Endothelial cell of umbilical vein (primary cell): ENCODE measurements around the gene BTK. TPM values are rescaled to one million over a fixed set of nuclear protein-coding genes. Genes with fewer than 3 reads are reported as not detected.

Experiments
- BruUV-seq: library from RNA; stranded (reverse); fragments of 400-500 nt; replicated peaks from 2 replicates; lab custom pipeline; 2021; lab: Mats Ljungman, UMichigan
- CTCF ChIA-PET: fragments of 300-600, 350-600 bp; sonication (Branson Sonifier 250); formaldehyde crosslinking; loops from one replicate; lab custom pipeline; 2021; ENCODE audit warnings: antibody characterized with exemption, inconsistent platforms; lab: Charles Lee
- POLR2A ChIA-PET: fragments of 300-600, 350-600 bp; sonication (Branson Sonifier 250); formaldehyde crosslinking; loops from one replicate; lab custom pipeline; 2021; ENCODE audit warnings: antibody characterized with exemption, inconsistent platforms; lab: Charles Lee
- DNase-seq: peaks from one replicate; pipeline ENCODE4 v3.0.0-alpha.2; 2011; ENCODE audit warnings: low read depth, low spot score
- FAIRE-seq: peaks from 2 replicates; lab custom pipeline; 2011; peaks lifted over from hg19 to GRCh38; lab: Jason Lieb, UNC
- H2AFZ ChIP-seq: 2 replicates; pipeline ENCODE4 v1.6.0; 2012; ENCODE audit warnings: low read depth, low read length, control low read depth, inconsistent platforms
- H3K27ac ChIP-seq: 2 replicates; pipeline ENCODE4 v1.5.1; 2011; ENCODE audit warnings: low read depth, mild to moderate bottlenecking, control low read depth, low read length, moderate library complexity; ENCODE audit not compliant: insufficient read depth
- H3K27me3 ChIP-seq, 2 experiments: 2 replicates each; pipeline versions ENCODE4 v1.6.0 to v1.6.1; 2011; ENCODE audit warnings: low read length in 2 of 2, mixed read lengths in 1 of 2; ENCODE audit not compliant: control insufficient read depth in 2 of 2, insufficient read depth in 2 of 2
- H3K36me3 ChIP-seq, 2 experiments: 2 replicates in 1 of 2; 3 replicates in 1 of 2; pipeline ENCODE4 v1.5.1; 2011; ENCODE audit warnings: low read length in 2 of 2, mild to moderate bottlenecking in 1 of 2, moderate library complexity in 1 of 2; ENCODE audit not compliant: control insufficient read depth in 2 of 2, insufficient read depth in 2 of 2; ENCODE audit errors: extremely low read depth in 1 of 2
- H3K4me1 ChIP-seq: 3 replicates; pipeline ENCODE4 v1.5.1; 2011; ENCODE audit warnings: mild to moderate bottlenecking, low read length; ENCODE audit not compliant: control insufficient read depth, insufficient read depth; ENCODE audit errors: extremely low read depth
- H3K4me2 ChIP-seq: 2 replicates; pipeline ENCODE4 v1.6.1; 2011; ENCODE audit warnings: low read length, control low read depth, mixed read lengths; ENCODE audit not compliant: insufficient read depth
- H3K4me3 ChIP-seq, 3 experiments: fragments of 200-600 bp in 1 of 3; sonication (generic), shearing (Covaris generic) in 1 of 3; replicated peaks in 1 of 3; 2 replicates each; pipeline ENCODE4 v1.5.1; 2011 to 2016; ENCODE audit warnings: control low read depth in 3 of 3, low read length in 3 of 3, mild to moderate bottlenecking in 2 of 3, inconsistent platforms in 1 of 3, low read depth in 1 of 3, moderate library complexity in 1 of 3; ENCODE audit not compliant: insufficient read depth in 1 of 3
- H3K79me2 ChIP-seq: 2 replicates; pipeline ENCODE4 v1.6.0; 2012; ENCODE audit warnings: low read length, inconsistent platforms; ENCODE audit not compliant: control insufficient read depth, insufficient read depth
- H3K9ac ChIP-seq: replicated peaks from 2 replicates; pipeline ENCODE3; 2011; ENCODE audit warnings: low read length, control low read depth; ENCODE audit not compliant: insufficient read depth; ENCODE audit errors: extremely low read depth
- H3K9me1 ChIP-seq: replicated peaks from 3 replicates; pipeline ENCODE4 v1.6.0; 2011; ENCODE audit warnings: mild to moderate bottlenecking, low read length; ENCODE audit not compliant: control insufficient read depth, insufficient read depth; ENCODE audit errors: extremely low read depth
- H3K9me3 ChIP-seq: replicated peaks from 2 replicates; pipeline ENCODE4 v1.5.1; 2012; ENCODE audit warnings: low read length, inconsistent platforms; ENCODE audit not compliant: control insufficient read depth, insufficient read depth
- H4K20me1 ChIP-seq: replicated peaks from 2 replicates; pipeline ENCODE3; 2011; ENCODE audit warnings: mild to moderate bottlenecking, low read length; ENCODE audit not compliant: control insufficient read depth, insufficient read depth; ENCODE audit errors: extremely low read depth
- CTCF ChIP-seq, 2 donors: IDR thresholded peaks; 1 replicate in 1 of 2; 2 replicates in 1 of 2; pipeline ENCODE4 v1.5.1; 2011; ENCODE audit warnings: low read length in 2 of 2, mild to moderate bottlenecking in 2 of 2, moderate library complexity in 2 of 2, control low read depth in 1 of 2, inconsistent platforms in 1 of 2, low read depth in 1 of 2; ENCODE audit not compliant: insufficient read depth in 1 of 2; ENCODE audit errors: extremely low read depth in 1 of 2
- EZH2 ChIP-seq: IDR thresholded peaks from 2 replicates; pipeline ENCODE4 v1.6.1; 2012; ENCODE audit warnings: borderline replicate concordance, low read depth, mild to moderate bottlenecking, moderate library complexity, low read length, inconsistent platforms; ENCODE audit not compliant: severe bottlenecking
- GATA2 ChIP-seq: IDR thresholded peaks from 2 replicates; pipeline ENCODE4 v1.7.0; 2011; ENCODE audit warnings: low read depth, mild to moderate bottlenecking, moderate library complexity, mixed read lengths, low read length; ENCODE audit not compliant: insufficient read length, insufficient read depth
- JUN ChIP-seq: IDR thresholded peaks from 2 replicates; pipeline ENCODE4 v1.6.1; 2011; ENCODE audit warnings: borderline replicate concordance, low read depth; ENCODE audit not compliant: insufficient read length, insufficient read depth
- MYC ChIP-seq: IDR thresholded peaks from one replicate; pipeline ENCODE4 v1.6.1; 2011; ENCODE audit warnings: mild to moderate bottlenecking, low read depth, low read length
- POLR2A ChIP-seq: IDR thresholded peaks from 2 replicates; pipeline ENCODE4 v1.6.1; 2012; ENCODE audit warnings: low read depth, mild to moderate bottlenecking, control low read depth, low read length
- POLR2AphosphoS5 ChIP-seq: IDR thresholded peaks from 2 replicates; pipeline ENCODE4 v1.6.1; 2012; ENCODE audit warnings: low read depth, mild to moderate bottlenecking, control low read depth, low read length, moderate library complexity; ENCODE audit not compliant: insufficient read depth
- dilution Hi-C: fragments of 300-500 bp; cut with MboI; formaldehyde crosslinking; loops from one replicate; pipeline ENCODE4 v1.15.0; 2019; ENCODE audit warnings: low sequenced_read_pairs; ENCODE audit not compliant: extremely low pct_ligation_motif_present
- intact Hi-C: fragments of 100-400 bp; cut with micrococcal nuclease; formaldehyde crosslinking; loops from one replicate; pipeline ENCODE4 v1.10.0; 2022
- polyA plus RNA-seq, 4 experiments: library from polyadenylated mRNA; depleted of rRNA in 3 of 4; stranded (reverse) in 3 of 4; unstranded in 1 of 4; fragments of >200 nt; gene quantifications; 2 replicates each; pipeline versions ENCODE4 v1.2.1 to v1.2.3, GENCODE V29; 2011 to 2012; ENCODE audit warnings: missing spikeins in 1 of 4
- total RNA-seq: library from RNA; stranded (reverse); gene quantifications from 2 replicates; pipeline ENCODE4 v1.2.3, GENCODE V29; 2021

Gene BTK
- total and polyA plus RNA-seq, 2 donors (not counting 3 experiments of a cell fraction or from before 2014, with no cell fraction given), result 0.11 to 0.13 TPM

GRCh38 chrX:101357166-101357795 lies 28.7 kb downstream of the BTK start:
- Histone ChIP-seq H3K36me3 (no peaks in the 10 kb centered on the region), H2AFZ (no peak overlapping the region), H3K4me1 (no peaks in the 10 kb centered on the region), H3K4me2 (no peak overlapping the region), H3K27ac (no peak overlapping the region), H3K27me3 (no peaks in the 10 kb centered on the region), H3K79me2 (no peaks in the 10 kb centered on the region), H3K4me3 (no peak overlapping the region), H3K9ac (no peak overlapping the region), H3K9me1 (no peaks in the 10 kb centered on the region), H4K20me1 (no peaks in the 10 kb centered on the region), H3K9me3 (no peaks in the 10 kb centered on the region)
- FAIRE-seq, result peak; percentile 79
- POLR2A ChIA-PET, result no interaction called here
- CTCF ChIA-PET, result interaction anchor here (1.5 kb wide), 1 partner anchor 9 kb away, joined by 4 read pairs; the partner anchor contains the start of gene TIMM8A
- DNase-seq, result no peak
- no peak for TF ChIP-seq POLR2AphosphoS5
- TF ChIP-seq CTCF (IDR thresholded peaks at IDR 0.05; ENCODE audit: extremely low read depth in 1 of 2, insufficient read depth in 1 of 2, low read depth in 1 of 2, low read length in 2 of 2), result peak in 1 of 2 donors; percentile 8
- dilution Hi-C loops, result no loop called here
- intact Hi-C loops, result no loop called here
- no TSS peak for BruUV-seq

GRCh38 chrX:101349193-101349562 lies 36.8 kb downstream of the BTK start:
- Histone ChIP-seq H3K9me1 (no peaks in the 10 kb centered on the region), H2AFZ (peak overlapping the region; percentile 77), H3K9ac (peak overlapping the region; percentile 89), H3K79me2 (peaks cover 31% of the 10 kb centered on the region), H3K4me1 (no peaks in the 10 kb centered on the region), H4K20me1 (no peaks in the 10 kb centered on the region), H3K4me3 (peak overlapping the region in 2 of 3 experiments; percentile 85 to 87), H3K27me3 (no peaks in the 10 kb centered on the region), H3K27ac (peak overlapping the region; percentile 84), H3K9me3 (no peaks in the 10 kb centered on the region), H3K4me2 (peak overlapping the region; percentile 85), H3K36me3 (no peaks in the 10 kb centered on the region)
- POLR2A ChIA-PET, result interaction anchor here (1.8 kb wide), 1 partner anchor 41 kb away, joined by 14 read pairs; the partner anchor contains the start of gene RPL36A
- no peak for FAIRE-seq
- dilution Hi-C loops (no loop called here), intact Hi-C loops (loop anchor here (2.0 to 5.0 kb wide), 2 partner anchors 42 to 527 kb away; partner anchors contain the start of genes CSTF2 and RPL36A)
- TF ChIP-seq GATA2 (no peak), EZH2 (no peak), JUN (no peak), CTCF (IDR thresholded peaks at IDR 0.05; ENCODE audit: extremely low read depth in 1 of 2, insufficient read depth in 1 of 2, low read depth in 1 of 2, low read length in 2 of 2) (no peak), POLR2A (no peak), POLR2AphosphoS5 (no peak), MYC (no peak)
- DNase-seq, result no peak
- CTCF ChIA-PET, result interaction anchor here (1.5 kb wide), 1 partner anchor 41 kb away, joined by 6 read pairs; the partner anchor contains the start of gene RPL36A
- no TSS peak for BruUV-seq
